H9 (cell line): ENCODE results near the gene ZC3H12C. TPM values are rescaled to one million over a fixed set of nuclear protein-coding genes. Genes with fewer than 3 reads are reported as not detected.
A peak's percentile ranks its signal among the peaks of the same experiment; 100 is the strongest.

Experiments
- DNase-seq: peaks from one replicate; pipeline ENCODE4 v3.0.0-alpha.2; 2017
- H2AFZ ChIP-seq: one replicate; pipeline ENCODE4 v1.6.1; 2013; ENCODE audit warnings: mild to moderate bottlenecking, low read length, control low read depth, moderate library complexity
- H2AK5ac ChIP-seq: 2 replicates; pipeline ENCODE4 v1.6.1; 2013; ENCODE audit warnings: low read length, control low read depth, mixed read lengths; ENCODE audit not compliant: insufficient read length
- H2BK120ac ChIP-seq: one replicate; pipeline ENCODE4 v1.6.1; 2013; ENCODE audit warnings: low read depth, mild to moderate bottlenecking, low read length, control low read depth, inconsistent platforms; ENCODE audit not compliant: poor library complexity, severe bottlenecking
- H2BK12ac ChIP-seq: 2 replicates; pipeline ENCODE4 v1.6.1; 2013; ENCODE audit warnings: low read length, control low read depth, mixed read lengths, low read depth; ENCODE audit not compliant: insufficient read length
- H2BK15ac ChIP-seq: 2 replicates; pipeline ENCODE4 v1.6.1; 2013; ENCODE audit warnings: low read depth, low read length, control low read depth
- H2BK20ac ChIP-seq: one replicate; pipeline ENCODE4 v1.6.1; 2013; ENCODE audit warnings: low read depth, mild to moderate bottlenecking, low read length, control low read depth, inconsistent platforms; ENCODE audit not compliant: poor library complexity, severe bottlenecking
- H2BK5ac ChIP-seq: 2 replicates; pipeline ENCODE4 v1.6.1; 2013; ENCODE audit warnings: low read length, control low read depth, mixed read lengths; ENCODE audit not compliant: insufficient read length
- H3K14ac ChIP-seq: 2 replicates; pipeline ENCODE4 v1.6.1; 2013; ENCODE audit warnings: low read length, control low read depth; ENCODE audit not compliant: insufficient read depth
- H3K18ac ChIP-seq: 2 replicates; pipeline ENCODE4 v1.6.1; 2013; ENCODE audit warnings: low read depth, mild to moderate bottlenecking, mixed read lengths, low read length, control low read depth; ENCODE audit not compliant: insufficient read length
- H3K23ac ChIP-seq: 2 replicates; pipeline ENCODE4 v1.6.1; 2013; ENCODE audit warnings: low read length, control low read depth, mixed read lengths, low read depth; ENCODE audit not compliant: insufficient read length
- H3K23me2 ChIP-seq: 2 replicates; pipeline ENCODE4 v1.6.1; 2013; ENCODE audit warnings: low read depth, mild to moderate bottlenecking, mixed read lengths, low read length, control low read depth; ENCODE audit not compliant: insufficient read length, poor library complexity, severe bottlenecking
- H3K27ac ChIP-seq: 2 replicates; pipeline ENCODE4 v1.5.1; 2013; ENCODE audit warnings: low read length, control low read depth, mixed read lengths, low read depth; ENCODE audit not compliant: insufficient read length
- H3K27me3 ChIP-seq: 2 replicates; pipeline ENCODE4 v1.6.1; 2013; ENCODE audit warnings: low read length, control low read depth, inconsistent platforms; ENCODE audit not compliant: insufficient read depth
- H3K4ac ChIP-seq: 2 replicates; pipeline ENCODE4 v1.6.1; 2013; ENCODE audit warnings: low read depth, mild to moderate bottlenecking, control low read depth, inconsistent platforms, low read length, moderate library complexity
- H3K4me1 ChIP-seq: 2 replicates; pipeline ENCODE4 v1.6.1; 2013; ENCODE audit warnings: low read length, control low read depth, inconsistent platforms; ENCODE audit not compliant: insufficient read depth
- H3K4me2 ChIP-seq: 2 replicates; pipeline ENCODE4 v1.6.1; 2013; ENCODE audit warnings: low read length, control low read depth, mixed read lengths; ENCODE audit not compliant: insufficient read length, insufficient read depth
- H3K56ac ChIP-seq: 2 replicates; pipeline ENCODE4 v1.6.1; 2013; ENCODE audit warnings: low read depth, mild to moderate bottlenecking, mixed read lengths, low read length, control low read depth; ENCODE audit not compliant: insufficient read length
- H3K79me1 ChIP-seq: 2 replicates; pipeline ENCODE4 v1.6.1; 2013; ENCODE audit warnings: low read depth, mild to moderate bottlenecking, moderate library complexity, low read length, control low read depth, inconsistent platforms; ENCODE audit not compliant: insufficient read depth, poor library complexity, severe bottlenecking
- H3K79me2 ChIP-seq: 2 replicates; pipeline ENCODE4 v1.6.1; 2013; ENCODE audit warnings: low read length, control low read depth, inconsistent platforms; ENCODE audit not compliant: insufficient read depth
- H3K9ac ChIP-seq: 2 replicates; pipeline ENCODE4 v1.6.1; 2013; ENCODE audit warnings: low read length, control low read depth, mixed read lengths; ENCODE audit not compliant: insufficient read length; ENCODE audit errors: extremely low read depth
- H3K9me3 ChIP-seq: one replicate; pipeline ENCODE4 v1.6.1; 2013; ENCODE audit warnings: low read depth, low read length, inconsistent platforms; ENCODE audit not compliant: control insufficient read depth
- H3T11ph ChIP-seq: one replicate; pipeline ENCODE4 v1.6.1; 2013; ENCODE audit warnings: mild to moderate bottlenecking, low read length, control low read depth, inconsistent platforms
- H4K20me1 ChIP-seq: one replicate; pipeline ENCODE4 v1.6.1; 2013; ENCODE audit not compliant: control insufficient read depth, insufficient read length, insufficient read depth
- H4K5ac ChIP-seq: 2 replicates; pipeline ENCODE4 v1.6.1; 2013; ENCODE audit warnings: low read depth, mild to moderate bottlenecking, mixed read lengths, low read length, control low read depth; ENCODE audit not compliant: insufficient read length
- H4K8ac ChIP-seq: replicated peaks from 2 replicates; pipeline ENCODE4 v1.6.1; 2013; ENCODE audit warnings: low read length, control low read depth, mixed read lengths, low read depth; ENCODE audit not compliant: insufficient read length
- H4K91ac ChIP-seq: 2 replicates; pipeline ENCODE4 v1.6.1; 2013; ENCODE audit warnings: low read depth, mild to moderate bottlenecking, moderate library complexity, mixed read lengths, low read length, control low read depth; ENCODE audit not compliant: insufficient read length
- H3K27ac Mint-ChIP-seq, 3 experiments: 2 replicates in 2 of 3; 3 replicates in 1 of 3; pipeline ENCODE4 v1.8.0; 2020 to 2021; ENCODE audit warnings: mixed read lengths in 3 of 3, mild to moderate bottlenecking in 1 of 3, moderate library complexity in 1 of 3
- H3K27me3 Mint-ChIP-seq: 2 replicates; pipeline ENCODE4 v1.8.0; 2021; ENCODE audit warnings: low read depth, mild to moderate bottlenecking, moderate library complexity, mixed read lengths
- H3K36me3 Mint-ChIP-seq, 3 experiments: 2 replicates in 2 of 3; 3 replicates in 1 of 3; pipeline ENCODE4 v1.8.0; 2020 to 2021; ENCODE audit warnings: low read depth in 3 of 3, mixed read lengths in 3 of 3; ENCODE audit not compliant: insufficient read depth in 1 of 3
- H3K4me1 Mint-ChIP-seq, 2 experiments: 2 replicates each; pipeline ENCODE4 v1.8.0; 2020; ENCODE audit warnings: mixed read lengths in 2 of 2
- H3K4me3 Mint-ChIP-seq, 2 experiments: 2 replicates in 1 of 2; 3 replicates in 1 of 2; pipeline ENCODE4 v1.8.0; 2020 to 2021; ENCODE audit warnings: mild to moderate bottlenecking in 2 of 2, mixed read lengths in 2 of 2, moderate library complexity in 1 of 2
- H3K9me3 Mint-ChIP-seq, 2 experiments: 2 replicates in 1 of 2; 3 replicates in 1 of 2; pipeline ENCODE4 v1.8.0; 2020; ENCODE audit warnings: mild to moderate bottlenecking in 2 of 2, mixed read lengths in 2 of 2, moderate library complexity in 1 of 2
- WGBS: extraction: QIAGEN DNeasy Blood & Tissue Kit; methylation state at CpG from one replicate; pipeline ENCODE4 v1.1.7; 2013; ENCODE audit warnings: missing lambda C conversion rate, low lambda C conversion rate, mixed read lengths; ENCODE audit not compliant: insufficient read length; ENCODE audit errors: extremely low coverage; 5-methylcytosine and 5-hydroxymethylcytosine counted together
- total RNA-seq: library from RNA; stranded (reverse); gene quantifications from 2 replicates; pipeline ENCODE4 v1.2.1, GENCODE V29; 2021
- TF ChIP-seq, protein P1 (sequence below): fragments of 200-600 bp; sonication (generic); conservative IDR thresholded peaks from 3 replicates; pipeline ENCODE4 v1.8.0; 2021; ENCODE audit warnings: antibody characterized with exemption, mild to moderate bottlenecking

Gene ZC3H12C
- total RNA-seq, 1 experiment from 2014 or later: 4.8 TPM

DNA sequence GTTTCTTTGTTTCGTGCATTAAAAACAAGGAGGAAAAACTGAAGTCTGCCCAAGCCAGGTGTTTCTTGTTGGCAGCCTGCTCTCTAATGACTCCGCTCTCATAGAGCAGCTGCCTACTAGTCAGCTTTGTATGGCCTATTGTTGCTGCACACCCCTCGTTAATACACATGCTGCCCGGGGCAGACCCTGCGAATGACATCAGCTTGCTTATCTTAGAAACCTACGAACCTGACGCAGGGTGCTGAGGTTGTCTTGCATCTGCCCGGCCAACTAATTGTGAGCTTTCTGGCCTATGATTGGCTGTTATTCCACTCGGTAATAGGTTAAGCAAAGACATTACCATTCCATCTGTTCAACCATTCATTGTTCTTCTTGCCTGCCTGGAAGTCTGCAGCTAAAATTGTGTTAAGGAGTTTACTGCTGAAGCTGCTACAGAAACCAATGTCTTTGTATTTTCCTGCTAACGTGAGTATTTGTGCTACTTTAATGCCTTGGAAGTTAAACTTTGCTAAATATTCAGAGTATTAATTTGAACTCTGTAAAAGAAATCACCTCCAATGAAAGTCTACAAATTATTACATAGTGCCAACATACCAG, 37.5 kb downstream of the ZC3H12C start:
- no CpG with 5 or more reads among the region's 10 CpGs for WGBS
- Mint-ChIP-seq H3K4me3 (peak overlapping the region in 1 of 2 experiments; percentile 38; a peak in 2 of 5 replicates), H3K27me3 (no peaks in the 10 kb centered on the region), H3K36me3 (0 out of 7 replicates have a peak, but pooled peaks cover 0 to under 1% (median 0%) of the 10 kb centered on the region in 3 experiments), H3K9me3 (no peaks in the 10 kb centered on the region), H3K4me1 (peaks cover 48 to 60% of the 10 kb centered on the region in 2 experiments), H3K27ac (peak overlapping the region in 1 of 3 experiments; percentile 40; a peak in 2 of 7 replicates)
- Histone ChIP-seq H2BK5ac (no peak overlapping the region), H2BK20ac (no peak overlapping the region), H4K91ac (no peak overlapping the region), H3K79me1 (no peaks in the 10 kb centered on the region), H4K8ac (no peak overlapping the region), H3K4me1 (peaks cover 4% of the 10 kb centered on the region; the same call in 1 of the 2 replicates), H2BK12ac (no peak overlapping the region), H2BK15ac (no peak overlapping the region), H3T11ph (no peak overlapping the region), H3K27me3 (no peaks in the 10 kb centered on the region), H2AFZ (no peak overlapping the region), H3K23ac (no peak overlapping the region), H3K18ac (no peak overlapping the region), H3K27ac (no peak overlapping the region), H3K4me2 (no peak overlapping the region), H3K9ac (no peak overlapping the region), H3K79me2 (no peaks in the 10 kb centered on the region), H3K4ac (no peak overlapping the region), H4K20me1 (no peaks in the 10 kb centered on the region), H3K14ac (no peak overlapping the region), H3K56ac (no peak overlapping the region), H2AK5ac (no peak overlapping the region), H3K9me3 (no peaks in the 10 kb centered on the region), H2BK120ac (no peak overlapping the region), H3K23me2 (no peaks in the 10 kb centered on the region), H4K5ac (no peak overlapping the region)
- peak; percentile 42 for DNase-seq
- TF ChIP-seq, protein P1, sequence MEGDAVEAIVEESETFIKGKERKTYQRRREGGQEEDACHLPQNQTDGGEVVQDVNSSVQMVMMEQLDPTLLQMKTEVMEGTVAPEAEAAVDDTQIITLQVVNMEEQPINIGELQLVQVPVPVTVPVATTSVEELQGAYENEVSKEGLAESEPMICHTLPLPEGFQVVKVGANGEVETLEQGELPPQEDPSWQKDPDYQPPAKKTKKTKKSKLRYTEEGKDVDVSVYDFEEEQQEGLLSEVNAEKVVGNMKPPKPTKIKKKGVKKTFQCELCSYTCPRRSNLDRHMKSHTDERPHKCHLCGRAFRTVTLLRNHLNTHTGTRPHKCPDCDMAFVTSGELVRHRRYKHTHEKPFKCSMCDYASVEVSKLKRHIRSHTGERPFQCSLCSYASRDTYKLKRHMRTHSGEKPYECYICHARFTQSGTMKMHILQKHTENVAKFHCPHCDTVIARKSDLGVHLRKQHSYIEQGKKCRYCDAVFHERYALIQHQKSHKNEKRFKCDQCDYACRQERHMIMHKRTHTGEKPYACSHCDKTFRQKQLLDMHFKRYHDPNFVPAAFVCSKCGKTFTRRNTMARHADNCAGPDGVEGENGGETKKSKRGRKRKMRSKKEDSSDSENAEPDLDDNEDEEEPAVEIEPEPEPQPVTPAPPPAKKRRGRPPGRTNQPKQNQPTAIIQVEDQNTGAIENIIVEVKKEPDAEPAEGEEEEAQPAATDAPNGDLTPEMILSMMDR: no peak
